Measurements from ENCODE around the gene TLR2. TPM values are rescaled to one million over a fixed set of nuclear protein-coding genes. Genes with fewer than 3 reads are reported as not detected.

Gene TLR2
- total RNA-seq, 1 experiment from 2014 or later: 1.1 TPM

- intact Hi-C loops (cut with micrococcal nuclease; ENCODE audit: unreplicated experiment): no loop called here
- DNase-seq (ENCODE audit: low spot score): no peak
- Histone ChIP-seq H3K4me3 (ENCODE audit: low read depth, low read length, poor library complexity, severe bottlenecking) (no peak overlapping the region), H3K4me1 (ENCODE audit: insufficient read depth, low read length, poor library complexity, severe bottlenecking) (peaks cover 3% of the 10 kb centered on the region), H3K27ac (ENCODE audit: low read depth, low read length, poor library complexity, severe bottlenecking) (no peak overlapping the region), H3K9me3 (ENCODE audit: low read depth, low read length, poor library complexity, severe bottlenecking) (no peaks in the 10 kb centered on the region), H3K36me3 (ENCODE audit: insufficient read depth, low read length, poor library complexity, severe bottlenecking) (no peaks in the 10 kb centered on the region), H3K27me3 (replicated peaks; ENCODE audit: insufficient read depth, low read depth, low read length, poor library complexity) (no peaks in the 10 kb centered on the region)
- POLR2A ChIA-PET (ENCODE audit: low non-redundant PET): no interaction called here
- CTCF ChIA-PET: no interaction called here
- BruUV-seq (replicated peaks): no TSS peak
- TF ChIP-seq, protein P1, sequence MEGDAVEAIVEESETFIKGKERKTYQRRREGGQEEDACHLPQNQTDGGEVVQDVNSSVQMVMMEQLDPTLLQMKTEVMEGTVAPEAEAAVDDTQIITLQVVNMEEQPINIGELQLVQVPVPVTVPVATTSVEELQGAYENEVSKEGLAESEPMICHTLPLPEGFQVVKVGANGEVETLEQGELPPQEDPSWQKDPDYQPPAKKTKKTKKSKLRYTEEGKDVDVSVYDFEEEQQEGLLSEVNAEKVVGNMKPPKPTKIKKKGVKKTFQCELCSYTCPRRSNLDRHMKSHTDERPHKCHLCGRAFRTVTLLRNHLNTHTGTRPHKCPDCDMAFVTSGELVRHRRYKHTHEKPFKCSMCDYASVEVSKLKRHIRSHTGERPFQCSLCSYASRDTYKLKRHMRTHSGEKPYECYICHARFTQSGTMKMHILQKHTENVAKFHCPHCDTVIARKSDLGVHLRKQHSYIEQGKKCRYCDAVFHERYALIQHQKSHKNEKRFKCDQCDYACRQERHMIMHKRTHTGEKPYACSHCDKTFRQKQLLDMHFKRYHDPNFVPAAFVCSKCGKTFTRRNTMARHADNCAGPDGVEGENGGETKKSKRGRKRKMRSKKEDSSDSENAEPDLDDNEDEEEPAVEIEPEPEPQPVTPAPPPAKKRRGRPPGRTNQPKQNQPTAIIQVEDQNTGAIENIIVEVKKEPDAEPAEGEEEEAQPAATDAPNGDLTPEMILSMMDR (conservative IDR thresholded peaks at IDR 0.05; ENCODE audit: low read depth, low read length): no peak
- TF ChIP-seq EZH2 (IDR thresholded peaks at IDR 0.05; ENCODE audit: borderline replicate concordance, low read depth, low read length, poor library complexity, severe bottlenecking): no peak
Measured at GRCh38 chr4:153725136-153725830, 41.2 kb downstream of the TLR2 start.

DNA sequence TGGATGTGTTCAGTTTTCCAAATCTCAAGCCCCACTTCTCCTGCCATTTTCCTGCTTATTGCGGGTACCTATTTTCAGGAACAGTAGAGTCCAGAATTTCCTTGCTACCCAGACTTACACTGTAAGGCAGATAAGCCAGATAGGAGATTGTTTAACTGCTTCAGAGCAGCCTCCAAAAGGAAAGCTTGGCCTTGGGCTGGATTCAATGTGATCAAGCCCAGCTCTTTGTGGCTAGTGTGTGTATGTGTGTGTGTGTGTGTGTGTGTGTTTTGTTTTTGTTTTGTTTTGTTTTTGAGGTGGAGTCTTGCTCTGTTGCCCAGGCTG, 41.7 kb downstream of the TLR2 start:
- Histone ChIP-seq H3K27me3 (replicated peaks; ENCODE audit: insufficient read depth, low read depth, low read length, poor library complexity) (no peaks in the 10 kb centered on the region), H3K27ac (ENCODE audit: low read depth, low read length, poor library complexity, severe bottlenecking) (no peak overlapping the region), H3K4me3 (ENCODE audit: low read depth, low read length, poor library complexity, severe bottlenecking) (no peak overlapping the region), H3K4me1 (ENCODE audit: insufficient read depth, low read length, poor library complexity, severe bottlenecking) (peaks cover 8% of the 10 kb centered on the region), H3K9me3 (ENCODE audit: low read depth, low read length, poor library complexity, severe bottlenecking) (no peaks in the 10 kb centered on the region), H3K36me3 (ENCODE audit: insufficient read depth, low read length, poor library complexity, severe bottlenecking) (no peaks in the 10 kb centered on the region)
- BruUV-seq (replicated peaks): no TSS peak
- POLR2A ChIA-PET (ENCODE audit: low non-redundant PET): no interaction called here
- TF ChIP-seq, protein P1 (conservative IDR thresholded peaks at IDR 0.05; ENCODE audit: low read depth, low read length): no peak
- TF ChIP-seq EZH2 (IDR thresholded peaks at IDR 0.05; ENCODE audit: borderline replicate concordance, low read depth, low read length, poor library complexity, severe bottlenecking): no peak
- intact Hi-C loops (cut with micrococcal nuclease; ENCODE audit: unreplicated experiment): no loop called here
- DNase-seq (ENCODE audit: low spot score): no peak
- CTCF ChIA-PET: no interaction called here

DNA sequence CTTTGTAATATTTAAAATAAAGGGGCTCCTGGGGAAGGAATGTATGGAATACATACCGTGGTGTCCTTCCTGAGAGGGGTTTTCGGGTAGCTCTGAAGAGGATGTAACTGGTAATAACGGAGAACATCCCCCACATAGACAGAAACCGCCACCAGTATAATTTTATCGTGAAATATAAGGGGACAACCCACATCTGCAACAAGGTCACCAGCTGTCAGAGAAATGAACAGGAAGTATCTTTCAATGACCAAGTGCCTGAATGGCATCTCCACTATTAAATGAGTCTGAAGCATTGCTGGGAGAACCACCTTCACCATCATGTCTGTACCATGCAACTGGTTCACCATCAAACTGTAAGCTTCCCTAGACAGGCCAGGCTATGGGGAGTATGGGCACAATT, 44.1 kb downstream of the TLR2 start:
- Histone ChIP-seq H3K36me3 (ENCODE audit: insufficient read depth, low read length, poor library complexity, severe bottlenecking) (no peaks in the 10 kb centered on the region), H3K27ac (ENCODE audit: low read depth, low read length, poor library complexity, severe bottlenecking) (no peak overlapping the region), H3K27me3 (replicated peaks; ENCODE audit: insufficient read depth, low read depth, low read length, poor library complexity) (no peaks in the 10 kb centered on the region), H3K4me1 (ENCODE audit: insufficient read depth, low read length, poor library complexity, severe bottlenecking) (peaks cover 31% of the 10 kb centered on the region), H3K4me3 (ENCODE audit: low read depth, low read length, poor library complexity, severe bottlenecking) (no peak overlapping the region), H3K9me3 (ENCODE audit: low read depth, low read length, poor library complexity, severe bottlenecking) (no peaks in the 10 kb centered on the region)
- intact Hi-C loops (cut with micrococcal nuclease; ENCODE audit: unreplicated experiment): no loop called here
- POLR2A ChIA-PET (ENCODE audit: low non-redundant PET): no interaction called here
- no TSS peak for BruUV-seq (replicated peaks)
- DNase-seq (ENCODE audit: low spot score): no peak
- CTCF ChIA-PET: no interaction called here
- no peak for TF ChIP-seq EZH2 (IDR thresholded peaks at IDR 0.05; ENCODE audit: borderline replicate concordance, low read depth, low read length, poor library complexity, severe bottlenecking)
- TF ChIP-seq, protein P1 (conservative IDR thresholded peaks at IDR 0.05; ENCODE audit: low read depth, low read length): no peak
